K562 (cell line): ENCODE measurements around the gene STPG2. TPM values are rescaled to one million over a fixed set of nuclear protein-coding genes. Genes with fewer than 3 reads are reported as not detected.

ENCODE experiments used
- ATAC-seq: fragments of 200-7000 bp; cut with Tn5 transposase; 3 replicates; pipeline ENCODE4 v1.9.1; 2020; ENCODE audit warnings: moderate library complexity
- BruUV-seq: library from RNA; stranded (reverse); fragments of 400-500 nt; replicated peaks from 2 replicates; lab custom pipeline; 2021; lab: Mats Ljungman, UMichigan
- CTCF ChIA-PET: fragments of 300-600 bp; formaldehyde crosslinking; extraction: SDS; loops from one replicate; lab custom pipeline; 2021; ENCODE audit warnings: low intra/inter-chr PET ratio; lab: Yijun Ruan, JAX
- POLR2A ChIA-PET: fragments of 300-600, 350-650 bp; sonication (Branson Sonifier 250); formaldehyde crosslinking; extraction: SDS; loops from one replicate; lab custom pipeline; 2021; ENCODE audit warnings: antibody characterized with exemption, inconsistent platforms; lab: Yijun Ruan, JAX
- DNase-seq, 4 experiments: peaks; one replicate each; pipeline versions ENCODE4 v3.0.0 to v3.0.0-alpha.2; 2011 to 2018; ENCODE audit warnings: low spot score in 3 of 4, mixed read lengths in 3 of 4; ENCODE audit errors: extremely low read depth in 1 of 4
- FAIRE-seq: peaks from 2 replicates; lab custom pipeline; 2011; peaks lifted over from hg19 to GRCh38; lab: Jason Lieb, UNC
- H2AFZ ChIP-seq: 2 replicates; pipeline ENCODE4 v1.6.0; 2011; ENCODE audit warnings: low read depth, low read length, control low read depth, inconsistent platforms
- H3K27ac ChIP-seq: fragments of 200-600 bp; 3 replicates; pipeline ENCODE4 v1.8.0; 2011; ENCODE audit warnings: low read depth, mild to moderate bottlenecking, control low read depth, inconsistent platforms, low read length, moderate library complexity, mixed read lengths; ENCODE audit errors: extremely low read depth
- H3K27me3 ChIP-seq, 2 experiments: fragments of 300-600 bp in 1 of 2; 2 replicates in 1 of 2; 3 replicates in 1 of 2; pipeline versions ENCODE4 v1.6.0 to v1.8.0; 2011; ENCODE audit warnings: inconsistent platforms in 2 of 2, low read length in 2 of 2, mild to moderate bottlenecking in 1 of 2, mixed read lengths in 1 of 2, moderate library complexity in 1 of 2; ENCODE audit not compliant: control insufficient read depth in 2 of 2, insufficient read depth in 2 of 2
- H3K36me3 ChIP-seq: fragments of 300-600 bp; 3 replicates; pipeline ENCODE4 v1.8.0; 2011; ENCODE audit warnings: mild to moderate bottlenecking, low read length, inconsistent platforms; ENCODE audit not compliant: control insufficient read depth, insufficient read depth
- H3K4me1 ChIP-seq, 2 experiments: fragments of 200-600 bp in 1 of 2; replicated peaks in 1 of 2; 2 replicates in 1 of 2; 3 replicates in 1 of 2; pipeline versions ENCODE4 v1.5.1 to v1.8.0; 2011; ENCODE audit warnings: inconsistent platforms in 2 of 2, low read length in 2 of 2, mild to moderate bottlenecking in 1 of 2, mixed read lengths in 1 of 2, moderate library complexity in 1 of 2; ENCODE audit not compliant: control insufficient read depth in 2 of 2, insufficient read depth in 2 of 2
- H3K4me2 ChIP-seq: 2 replicates; pipeline ENCODE4 v1.6.1; 2011; ENCODE audit warnings: low read length, control low read depth, inconsistent platforms, mixed read lengths; ENCODE audit not compliant: insufficient read depth
- H3K4me3 ChIP-seq: fragments of 200-600 bp; sonication (generic), shearing (Covaris generic); 2 replicates; pipeline ENCODE4 v1.5.1; 2016; ENCODE audit warnings: control low read depth, inconsistent platforms
- H3K79me2 ChIP-seq: fragments of 200-600 bp; 3 replicates; pipeline ENCODE4 v1.8.0; 2011; ENCODE audit warnings: low read length, inconsistent platforms; ENCODE audit not compliant: control insufficient read depth, insufficient read depth
- H3K9ac ChIP-seq, 2 experiments: 2 replicates each; pipeline versions ENCODE4 v1.6.0 to v1.6.1; 2011; ENCODE audit warnings: low read depth in 2 of 2, low read length in 2 of 2, control low read depth in 1 of 2, inconsistent platforms in 1 of 2, mild to moderate bottlenecking in 1 of 2, mixed read lengths in 1 of 2; ENCODE audit not compliant: insufficient read depth in 1 of 2
- H3K9me1 ChIP-seq: one replicate; pipeline ENCODE4 v1.6.0; 2011; ENCODE audit warnings: inconsistent platforms, mild to moderate bottlenecking, low read length, moderate library complexity; ENCODE audit not compliant: control insufficient read depth, insufficient read depth
- H3K9me3 ChIP-seq: replicated peaks from 2 replicates; pipeline ENCODE4 v1.5.1; 2011; ENCODE audit warnings: low read depth, low read length, inconsistent platforms; ENCODE audit not compliant: control insufficient read depth, insufficient read depth
- H4K20me1 ChIP-seq: replicated peaks from 2 replicates; pipeline ENCODE4 v1.6.1; 2011; ENCODE audit warnings: low read length, inconsistent platforms, mixed read lengths; ENCODE audit not compliant: control insufficient read depth, insufficient read depth
- AFF1 ChIP-seq, 2 experiments: fragments of 450-650 bp; IDR thresholded peaks; 2 replicates each; pipeline ENCODE4 v1.6.1; 2018; ENCODE audit warnings: mild to moderate bottlenecking in 2 of 2, low read depth in 1 of 2; ENCODE audit not compliant: partially characterized antibody in 2 of 2
- CBFA2T2 ChIP-seq: fragments of 450-650 bp; conservative IDR thresholded peaks from 2 replicates; pipeline ENCODE4 v1.6.1; 2017; ENCODE audit warnings: mild to moderate bottlenecking
- HDGF ChIP-seq: fragments of 450-650 bp; IDR thresholded peaks from 2 replicates; pipeline ENCODE4 v1.6.1; 2016
- MLLT1 ChIP-seq, 2 experiments: fragments of 450-650 bp; IDR thresholded peaks; 2 replicates each; pipeline ENCODE4 v1.6.1; 2016
- MTA1 ChIP-seq: fragments of 450-650 bp; IDR thresholded peaks from 2 replicates; pipeline ENCODE4 v1.6.1; 2017; ENCODE audit warnings: borderline replicate concordance
- SP2 ChIP-seq: IDR thresholded peaks from 2 replicates; pipeline ENCODE4 v1.6.1; 2011; ENCODE audit warnings: mild to moderate bottlenecking, low read depth, low read length, moderate library complexity; ENCODE audit not compliant: poor library complexity, severe bottlenecking; ENCODE audit errors: extremely low read depth
- STAT5A ChIP-seq: IDR thresholded peaks from 2 replicates; pipeline ENCODE4 v1.6.1; 2012; ENCODE audit warnings: low read length, inconsistent platforms, borderline replicate concordance
- TAF1 ChIP-seq: IDR thresholded peaks from 2 replicates; pipeline ENCODE4 v1.6.1; 2011; ENCODE audit warnings: mild to moderate bottlenecking, low read length, moderate library complexity; ENCODE audit not compliant: insufficient read depth, control insufficient read depth, severe bottlenecking; ENCODE audit errors: extremely low read depth
- TRIM24 ChIP-seq, 2 experiments: fragments of 450-650 bp; IDR thresholded peaks; 2 replicates each; pipeline ENCODE4 v1.6.1; 2016
- ZBTB49 ChIP-seq: sonication (generic); formaldehyde crosslinking; IDR thresholded peaks from 2 replicates; pipeline ENCODE4 v1.8.0; 2022; ENCODE audit warnings: missing genetic modification reagents, mild to moderate bottlenecking, borderline replicate concordance
- ZFP91 ChIP-seq: sonication (generic); formaldehyde crosslinking; IDR thresholded peaks from 2 replicates; pipeline ENCODE4 v1.8.0; 2022; ENCODE audit warnings: mild to moderate bottlenecking, missing genetic modification reagents
- WGBS: fragments of 100-300 bp; shearing (Covaris generic); methylation state at CpG from one replicate; pipeline ENCODE4 v1.1.6; 2016; ENCODE audit warnings: low coverage, mixed read lengths; ENCODE audit not compliant: insufficient coverage; ENCODE audit errors: missing lambda C conversion rate; 5-methylcytosine and 5-hydroxymethylcytosine counted together
- in situ Hi-C: fragments of 300-500 bp; cut with MboI; formaldehyde crosslinking; loops from 4 replicates; pipeline ENCODE4 v1.15.0; 2018; ENCODE audit warnings: inconsistent platforms, mixed read lengths
- intact Hi-C: fragments of 100-400 bp; cut with micrococcal nuclease; formaldehyde crosslinking; loops from 2 replicates; pipeline ENCODE4 v1.14.2; 2022
- polyA plus RNA-seq, 8 experiments: library from polyadenylated mRNA; depleted of rRNA in 4 of 8; stranded (reverse) in 5 of 8; unstranded in 3 of 8; fragments of >200 nt; fragmentation: Nextera tagmentation in 2 of 8; fragmentation: Illumina TruSeq in 1 of 8; extraction: Ambion mirVana in 2 of 8; extraction: Trizol in 1 of 8; gene quantifications; 2 replicates each; pipeline versions ENCODE4 v1.2.1 to v1.2.3, GENCODE V29; 2011 to 2014; ENCODE audit warnings: inconsistent platforms in 1 of 8, missing spikeins in 1 of 8
- total RNA-seq, 7 experiments: library from RNA; depleted of rRNA in 6 of 7; stranded (reverse); fragments of >200 nt in 6 of 7; fragmentation: Illumina TruSeq in 2 of 7; extraction: Trizol in 2 of 7; gene quantifications; 2 replicates each; pipeline versions ENCODE4 v1.2.1 to v1.2.3, GENCODE V29; 2011 to 2021; ENCODE audit warnings: low replicate concordance in 1 of 7

STPG2 gene
- total and polyA plus RNA-seq, 9 of the 15 experiments (the other 6 are each of a cell fraction or from before 2014, with no cell fraction given): not detected

DNA sequence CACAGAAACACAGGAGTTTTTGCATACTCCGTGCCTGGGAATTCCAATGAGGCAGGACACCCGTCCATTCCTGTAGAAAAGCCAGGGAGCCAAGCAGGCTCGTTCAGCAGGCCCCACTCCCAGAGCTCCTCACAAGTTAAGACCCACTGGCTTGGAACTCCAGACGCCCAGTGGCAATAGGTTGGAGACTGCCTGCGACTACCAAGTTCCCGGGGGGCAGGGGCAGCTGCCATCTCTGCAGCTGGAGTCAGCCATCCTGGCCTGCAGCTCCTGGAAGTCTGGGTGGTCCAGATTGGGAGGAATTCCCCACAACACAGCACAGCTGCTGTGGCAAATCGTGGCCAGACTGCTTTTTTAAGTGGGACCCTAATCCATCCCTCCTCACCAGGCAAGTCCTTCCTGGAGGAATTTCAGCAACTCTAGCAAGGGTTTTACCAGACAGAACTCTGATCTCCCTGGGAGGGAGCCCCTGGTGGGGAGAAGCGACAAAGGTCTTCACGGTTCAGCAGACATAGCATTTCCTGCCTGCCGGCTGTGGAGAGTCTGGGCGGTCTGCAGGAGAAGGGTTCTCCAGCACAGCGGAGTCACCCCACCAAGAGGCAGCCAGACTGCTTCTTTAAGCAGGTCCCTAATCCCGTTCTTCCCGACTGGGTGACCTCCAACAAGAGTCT lies 231.9 kb downstream of the STPG2 start:
- no peaks in the 10 kb centered on the region for H3K4me1 ChIP-seq
- in situ Hi-C loops (no loop called here), intact Hi-C loops (no loop called here)
- no peaks in the 10 kb centered on the region for H3K27me3 ChIP-seq
- no peak for ATAC-seq
- H3K4me3 ChIP-seq: no peak overlapping the region
- FAIRE-seq: no peak
- WGBS: under 1% methylated on average over 14 of the region's 14 CpGs
- no peak overlapping the region for H3K27ac ChIP-seq
- no peak for DNase-seq
- BruUV-seq: no TSS peak
- ChIA-PET CTCF (no interaction called here), POLR2A (no interaction called here)
- no peaks in the 10 kb centered on the region for H3K9me1 ChIP-seq
- H2AFZ ChIP-seq: no peak overlapping the region
- no peaks in the 10 kb centered on the region for H3K9me3 ChIP-seq
- no peak overlapping the region for H3K9ac ChIP-seq
- no peaks in the 10 kb centered on the region for H4K20me1 ChIP-seq
- no peaks in the 10 kb centered on the region for H3K36me3 ChIP-seq
- no peaks in the 10 kb centered on the region for H3K79me2 ChIP-seq
- no peak overlapping the region for H3K4me2 ChIP-seq
- TF ChIP-seq MTA1 (no peak), MLLT1 (IDR thresholded peaks at IDR 0.05) (no peak), ZFP91 (CRISPR knock-in tag) (no peak), TRIM24 (IDR thresholded peaks at IDR 0.05) (no peak), CBFA2T2 (no peak), HDGF (no peak), ZBTB49 (CRISPR knock-in tag) (no peak), SP2 (no peak), STAT5A (no peak), AFF1 (IDR thresholded peaks at IDR 0.05; ENCODE audit: low read depth in 1 of 2, partially characterized antibody in 2 of 2) (no peak), TAF1 (no peak)
